Measurements from ENCODE around the gene TANGO2. TPM values are rescaled to one million over a fixed set of nuclear protein-coding genes. Genes with fewer than 3 reads are reported as not detected.

TANGO2 gene
- total RNA-seq, 4 donors from 2014 or later, result 12.4 to 36.1 (median 19.8) TPM

GRCh38 chr22:20086101-20086599 lies 65.2 kb downstream of the TANGO2 start:
- no peak for DNase-seq (ENCODE audit: low spot score in 2 of 2)
- TF ChIP-seq CTCF (IDR thresholded peaks at IDR 0.05) (no peak), POLR2A (IDR thresholded peaks at IDR 0.05) (no peak)
- 94 to 96% methylated on average over 24 of the region's 24 CpGs for WGBS, 2 donors
- intact Hi-C loops (cut with DNase I; ENCODE audit: low total_unique reads), result no loop called here
- no peak overlapping the region for H3K4me3 ChIP-seq (ENCODE audit: low read depth, poor library complexity, severe bottlenecking)

GRCh38 chr22:20086763-20087162 lies 65.9 kb downstream of the TANGO2 start:
- TF ChIP-seq CTCF (IDR thresholded peaks at IDR 0.05) (no peak), POLR2A (IDR thresholded peaks at IDR 0.05) (no peak)
- intact Hi-C loops (cut with DNase I; ENCODE audit: low total_unique reads), result no loop called here
- no peak for DNase-seq (ENCODE audit: low spot score in 2 of 2)
- H3K4me3 ChIP-seq (ENCODE audit: low read depth, poor library complexity, severe bottlenecking), result no peak overlapping the region
- WGBS, 2 donors, result 90 to 95% methylated on average over 5 of the region's 5 CpGs

GRCh38 chr22:20087319-20088262 lies 66.7 kb downstream of the TANGO2 start:
- 90 to 93% methylated on average over 14 of the region's 14 CpGs for WGBS, 2 donors
- no peak overlapping the region for H3K4me3 ChIP-seq (ENCODE audit: low read depth, poor library complexity, severe bottlenecking)
- intact Hi-C loops (cut with DNase I; ENCODE audit: low total_unique reads), result no loop called here
- no peak for TF ChIP-seq POLR2A (IDR thresholded peaks at IDR 0.05)
- no peak for TF ChIP-seq CTCF (IDR thresholded peaks at IDR 0.05)
- no peak for DNase-seq (ENCODE audit: low spot score in 2 of 2)

- intact Hi-C loops (cut with DNase I; ENCODE audit: low total_unique reads), result no loop called here
- H3K4me3 ChIP-seq (ENCODE audit: low read depth, poor library complexity, severe bottlenecking), result no peak overlapping the region
- no peak for DNase-seq (ENCODE audit: low spot score in 2 of 2)
- TF ChIP-seq POLR2A (IDR thresholded peaks at IDR 0.05) (no peak), CTCF (IDR thresholded peaks at IDR 0.05) (no peak)
- 91 to 94% methylated on average over 8 of the region's 8 CpGs for WGBS, 2 donors
Observed at GRCh38 chr22:20088263-20088648, 67.3 kb downstream of the TANGO2 start.

- no peak for DNase-seq (ENCODE audit: low spot score in 2 of 2)
- 88 to 93% methylated on average over 17 of the region's 17 CpGs for WGBS, 2 donors
- H3K4me3 ChIP-seq (ENCODE audit: low read depth, poor library complexity, severe bottlenecking), result no peak overlapping the region
- no peak for TF ChIP-seq CTCF (IDR thresholded peaks at IDR 0.05)
- TF ChIP-seq POLR2A (IDR thresholded peaks at IDR 0.05), result no peak
- intact Hi-C loops (cut with DNase I; ENCODE audit: low total_unique reads), result no loop called here
Observed at GRCh38 chr22:20089226-20089976, 68.5 kb downstream of the TANGO2 start.

Data from lower leg skin (tissue), 4 donors.